Adrenal gland (tissue), 5 donors: ENCODE measurements around the gene NME5.

ENCODE experiments used
- POLR2A ChIP-seq, 2 donors: fragments of 450-650 bp; IDR thresholded peaks; one replicate each; pipeline ENCODE4 v1.6.1; 2017; ENCODE audit warnings: antibody characterized with exemption in 2 of 2, mild to moderate bottlenecking in 2 of 2, moderate library complexity in 1 of 2
- TF ChIP-seq, protein P1 (sequence below), 6 experiments: fragments of 450-650 bp in 4 of 6; fragments of 200-600 bp in 2 of 6; sonication (generic) in 1 of 6; IDR thresholded peaks; 1 replicate in 5 of 6; 2 replicates in 1 of 6; pipeline versions ENCODE4 v1.5.1 to v1.8.0; 2016 to 2021; ENCODE audit warnings: antibody characterized with exemption in 6 of 6, mild to moderate bottlenecking in 2 of 6, moderate library complexity in 1 of 6
- donor health status: DM: no; HTN: no; CAD: no.

DNA sequence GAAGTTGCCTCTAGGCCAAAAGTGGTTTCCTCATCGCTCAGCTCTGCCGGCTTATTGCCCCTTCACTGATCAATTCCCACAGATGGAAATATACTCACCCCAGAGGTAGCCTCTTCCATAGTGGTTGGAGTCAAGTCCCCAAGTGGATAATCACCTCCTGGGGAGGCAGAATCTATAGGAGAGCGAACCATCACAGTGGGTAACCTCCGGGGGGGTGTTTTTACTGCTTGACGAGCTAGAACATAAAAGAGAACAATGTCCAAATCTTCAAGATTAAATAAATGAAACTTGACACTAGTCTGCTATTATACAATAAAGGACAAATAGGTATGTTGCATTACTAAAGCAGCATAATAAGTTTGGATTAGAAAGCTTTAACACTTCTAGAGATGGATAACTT, 29.9 kb upstream of the NME5 start:
- TF ChIP-seq, protein P1, sequence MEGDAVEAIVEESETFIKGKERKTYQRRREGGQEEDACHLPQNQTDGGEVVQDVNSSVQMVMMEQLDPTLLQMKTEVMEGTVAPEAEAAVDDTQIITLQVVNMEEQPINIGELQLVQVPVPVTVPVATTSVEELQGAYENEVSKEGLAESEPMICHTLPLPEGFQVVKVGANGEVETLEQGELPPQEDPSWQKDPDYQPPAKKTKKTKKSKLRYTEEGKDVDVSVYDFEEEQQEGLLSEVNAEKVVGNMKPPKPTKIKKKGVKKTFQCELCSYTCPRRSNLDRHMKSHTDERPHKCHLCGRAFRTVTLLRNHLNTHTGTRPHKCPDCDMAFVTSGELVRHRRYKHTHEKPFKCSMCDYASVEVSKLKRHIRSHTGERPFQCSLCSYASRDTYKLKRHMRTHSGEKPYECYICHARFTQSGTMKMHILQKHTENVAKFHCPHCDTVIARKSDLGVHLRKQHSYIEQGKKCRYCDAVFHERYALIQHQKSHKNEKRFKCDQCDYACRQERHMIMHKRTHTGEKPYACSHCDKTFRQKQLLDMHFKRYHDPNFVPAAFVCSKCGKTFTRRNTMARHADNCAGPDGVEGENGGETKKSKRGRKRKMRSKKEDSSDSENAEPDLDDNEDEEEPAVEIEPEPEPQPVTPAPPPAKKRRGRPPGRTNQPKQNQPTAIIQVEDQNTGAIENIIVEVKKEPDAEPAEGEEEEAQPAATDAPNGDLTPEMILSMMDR (IDR thresholded peaks at IDR 0.05): no peak
- TF ChIP-seq POLR2A (IDR thresholded peaks at IDR 0.05): no peak
